Heart left ventricle (tissue), 16 donors: ENCODE results near the gene PFKFB3. TPM values are rescaled to one million over a fixed set of nuclear protein-coding genes. Genes with fewer than 3 reads are reported as not detected.

Source experiments
- ATAC-seq, 4 donors: fragments of 200-7000 bp; cut with Tn5 transposase; one replicate each; pipeline ENCODE4 v1.9.1; 2020 to 2022; ENCODE audit warnings: moderate library complexity in 4 of 4, mild to moderate bottlenecking in 3 of 4, moderate number of reproducible peaks in 1 of 4
- DNase-seq, 5 donors: peaks; one replicate each; pipeline ENCODE4 v3.0.0-alpha.2; 2020
- H3K27ac ChIP-seq, 12 donors: fragments of 200-600 bp; sonication (generic) in 4 of 12; one replicate each; pipeline versions ENCODE4 v1.5.0 to v1.8.0; 2016 to 2022; ENCODE audit warnings: mild to moderate bottlenecking in 2 of 12
- H3K27me3 ChIP-seq, 9 donors: fragments of 200-600 bp; sonication (generic) in 2 of 9; one replicate each; pipeline versions ENCODE4 v1.5.1 to v1.8.0; 2016 to 2022; ENCODE audit warnings: mild to moderate bottlenecking in 3 of 9
- H3K36me3 ChIP-seq, 9 donors: fragments of 200-600 bp; sonication (generic) in 2 of 9; one replicate each; pipeline versions ENCODE4 v1.5.0 to v1.8.0; 2018 to 2022; ENCODE audit warnings: mild to moderate bottlenecking in 2 of 9
- H3K4me1 ChIP-seq, 12 donors: fragments of 200-600 bp; sonication (generic) in 4 of 12; one replicate each; pipeline versions ENCODE4 v1.5.0 to v1.8.0; 2016 to 2022; ENCODE audit warnings: mild to moderate bottlenecking in 3 of 12
- H3K4me3 ChIP-seq, 12 donors: fragments of 200-600 bp; sonication (generic) in 4 of 12; one replicate each; pipeline versions ENCODE4 v1.5.0 to v1.8.0; 2017 to 2022; ENCODE audit warnings: mild to moderate bottlenecking in 9 of 12, moderate library complexity in 4 of 12
- H3K9me3 ChIP-seq, 12 donors: fragments of 200-600 bp; sonication (generic) in 4 of 12; one replicate each; pipeline versions ENCODE4 v1.5.0 to v1.8.0; 2016 to 2022; ENCODE audit warnings: mild to moderate bottlenecking in 1 of 12
- CTCF ChIP-seq, 12 donors: fragments of 200-600 bp; sonication (generic) in 4 of 12; IDR thresholded peaks; one replicate each; pipeline versions ENCODE4 v1.5.0 to v1.8.0; 2018 to 2022; ENCODE audit warnings: antibody characterized with exemption in 12 of 12, mild to moderate bottlenecking in 5 of 12
- POLR2A ChIP-seq, 2 donors: fragments of 450-650 bp; IDR thresholded peaks; one replicate each; pipeline ENCODE4 v1.6.1; 2017; ENCODE audit warnings: antibody characterized with exemption in 2 of 2, mild to moderate bottlenecking in 2 of 2, moderate library complexity in 2 of 2
- WGBS, 4 donors: extraction: QIAGEN DNeasy Blood & Tissue Kit in 2 of 4; methylation state at CpG; one replicate each; pipeline versions ENCODE4 v1.1.5 to v1.1.7; 2013 to 2018; 5-methylcytosine and 5-hydroxymethylcytosine counted together
- intact Hi-C, 10 donors: fragments of 100-400 bp; cut with DNase I; formaldehyde crosslinking; loops; one replicate each; pipeline versions ENCODE4 v1.11.1 to v1.14.2; 2022
- polyA plus RNA-seq, 2 donors: library from polyadenylated mRNA; stranded (reverse); fragments of 200-250 nt; gene quantifications; one replicate each; pipeline ENCODE4 v1.2.3, GENCODE V29; 2013
- total RNA-seq, 9 donors: library from RNA; depleted of rRNA in 2 of 9; stranded (reverse); fragments of >200 nt in 2 of 9; fragmentation: NEBNext Ultra II Directional in 3 of 9; extraction: Animal tissue kit (Norgen Biotek cat#: 25700) in 3 of 9; gene quantifications; one replicate each; pipeline versions ENCODE4 v1.1.0 to v1.2.4, GENCODE V29; 2016 to 2023
- donor health status: ischemic (EF 13 %, LVEDD 7.1; RV severe dilation, severe dysfunction).
- donor health status: healthy with polysubstance abuse.
- donor health status: DM: no; HTN: yes; CAD: no.
- donor health status: DM: no; HTN: no; CAD: no.
- donor health status: ischemic (EF 25% LVEDD 6.9; RV normal size, moderate dysfunction).
- donor health status: ischemic (EF 25% LVEDD 5.7; RV mildly dilated, moderate dysfunction).
- donor health status: healthy.
- donor health status: DM: yes; HTN: yes; CAD: no.
- donor health status: ischemic (EF 35%, LVEDD 5.7; RV mildly dilated, moderate dysfunction).
- donor health status: nonischemic (EF 11% LVEDD 7.7; RV severe dilation, severe dysfunction).
- donor health status: DM: yes; HTN: yes; CAD: no.
- donor health status: PGD.
- donor health status: ischemic (EF 29% LVEDD 5.4; RV normal size, mild dysfunction).
- donor health status: nonischemic (EF 23%, LVEDD 6.1; RV moderate dilation, normal function).

Gene PFKFB3
- total and polyA plus RNA-seq, 11 donors, result 6.2 to 53.1 (median 13.4) TPM

- intact Hi-C loops, result no loop called here
- ATAC-seq (peak in 3 of 4 donors; percentile 90 to 92 (median 91)), DNase-seq (peak in 2 of 5 donors; percentile 56 to 75)
- H3K27ac ChIP-seq, result peak overlapping the region in 2 of 12 donors; percentile 25 to 51
- H3K9me3 ChIP-seq, result peaks cover 0 to 4% (median 0%) of the 10 kb centered on the region in 12 donors
- WGBS, 4 donors, result 71 to 76% (median 74%) methylated on average over 15 of the region's 15 CpGs
- TF ChIP-seq CTCF (IDR thresholded peaks at IDR 0.05), result no peak
- no peak overlapping the region for H3K4me3 ChIP-seq
- peaks cover 0 to 22% (median 7%) of the 10 kb centered on the region in 9 donors for H3K36me3 ChIP-seq
- peaks cover 0 to 14% (median 0%) of the 10 kb centered on the region in 12 donors for H3K4me1 ChIP-seq
- no peaks in the 10 kb centered on the region for H3K27me3 ChIP-seq
These were observed 36.7 kb downstream of the PFKFB3 start for GRCh38 chr10:6239213-6239991.

GRCh38 chr10:6240254-6240653 lies 37.5 kb downstream of the PFKFB3 start:
- no peak overlapping the region for H3K27ac ChIP-seq
- no peak overlapping the region for H3K4me3 ChIP-seq
- peaks cover 0 to 14% (median 0%) of the 10 kb centered on the region in 12 donors for H3K4me1 ChIP-seq
- no peak for ATAC-seq
- WGBS, 4 donors, result 92 to 98% (median 97%) methylated on average over 16 of the region's 16 CpGs
- intact Hi-C loops, result no loop called here
- peaks cover 0 to 4% (median 0%) of the 10 kb centered on the region in 12 donors for H3K9me3 ChIP-seq
- no peak for TF ChIP-seq CTCF (IDR thresholded peaks at IDR 0.05)
- TF ChIP-seq POLR2A (IDR thresholded peaks at IDR 0.05), result no peak
- no peaks in the 10 kb centered on the region for H3K27me3 ChIP-seq
- H3K36me3 ChIP-seq, result peaks cover 0 to 16% (median 3%) of the 10 kb centered on the region in 9 donors
- no peak for DNase-seq

GRCh38 chr10:6242089-6242488 lies 39.4 kb downstream of the PFKFB3 start:
- no peak for DNase-seq
- Histone ChIP-seq H3K4me3 (no peak overlapping the region), H3K4me1 (peaks cover 0 to 14% (median 4%) of the 10 kb centered on the region in 12 donors), H3K36me3 (no peaks in the 10 kb centered on the region), H3K27ac (no peak overlapping the region), H3K27me3 (no peaks in the 10 kb centered on the region), H3K9me3 (peaks cover 0 to 4% (median 0%) of the 10 kb centered on the region in 12 donors)
- no peak for ATAC-seq
- 77 to 94% (median 80%) methylated on average over 6 of the region's 6 CpGs for WGBS, 4 donors
- TF ChIP-seq CTCF (IDR thresholded peaks at IDR 0.05) (no peak), POLR2A (IDR thresholded peaks at IDR 0.05) (no peak)
- intact Hi-C loops, result no loop called here

- no peaks in the 10 kb centered on the region for H3K36me3 ChIP-seq
- ATAC-seq, result no peak
- no peaks in the 10 kb centered on the region for H3K27me3 ChIP-seq
- 76 to 86% (median 78%) methylated on average over 7 of the region's 7 CpGs for WGBS, 4 donors
- intact Hi-C loops, result no loop called here
- no peaks in the 10 kb centered on the region for H3K9me3 ChIP-seq
- no peak overlapping the region for H3K4me3 ChIP-seq
- H3K4me1 ChIP-seq, result peaks cover 0 to 16% (median 9%) of the 10 kb centered on the region in 12 donors
- H3K27ac ChIP-seq, result no peak overlapping the region
- DNase-seq, result no peak
- TF ChIP-seq POLR2A (IDR thresholded peaks at IDR 0.05) (no peak), CTCF (IDR thresholded peaks at IDR 0.05) (no peak)
These were observed 41.8 kb downstream of the PFKFB3 start for GRCh38 chr10:6244510-6244909.
